Epithelial cell of alveolus of lung (primary cell): ENCODE measurements around the gene KLHL28. TPM values are rescaled to one million over a fixed set of nuclear protein-coding genes. Genes with fewer than 3 reads are reported as not detected.

Source experiments
- total RNA-seq: library from RNA; depleted of rRNA; stranded (reverse); fragments of >200 nt; gene quantifications from 2 replicates; pipeline ENCODE4 v1.2.1, GENCODE V29; 2015

KLHL28 gene
- 4.3 and 6.6 TPM in 2 replicates for total RNA-seq

GRCh38 chr14:44961554-44962333 lies at the start of gene KLHL28, which contains the start of gene TOGARAM1:
Gene KLHL28, minus strand, starts transcription at chr14:44961947. Its CDS starts 16,019 bp downstream, at chr14:44945928.
Gene TOGARAM1, plus strand, starts transcription at chr14:44962190. Its CDS starts 232 bp downstream, at chr14:44962422.

Other genes starting within 250 kb of the KLHL28 start
- 5.6 and 18.2 TPM in 2 replicates for gene TOGARAM1, start 243 bp upstream of the KLHL28 start, total RNA-seq
- 9.3 and 15.3 TPM in 2 replicates for gene PRPF39, start 122.2 kb upstream of the KLHL28 start, total RNA-seq
- 45.8 and 46.2 TPM in 2 replicates for gene FKBP3, start 172.5 kb upstream of the KLHL28 start, total RNA-seq
- 3.0 and 12.3 TPM in 2 replicates for gene FANCM, start 174.0 kb upstream of the KLHL28 start, total RNA-seq